Lower lobe of right lung (tissue), 2 donors: ENCODE measurements around the gene PRRT1. TPM values are rescaled to one million over a fixed set of nuclear protein-coding genes. Genes with fewer than 3 reads are reported as not detected.

ENCODE experiments used
- ATAC-seq, 2 donors: fragments of 200-7000 bp; cut with Tn5 transposase; one replicate each; pipeline ENCODE4 v1.9.1; 2020 to 2022; ENCODE audit warnings: mild to moderate bottlenecking in 2 of 2, moderate library complexity in 2 of 2
- DNase-seq: peaks from one replicate; pipeline ENCODE4 v3.0.0-alpha.2; 2020
- H3K27ac ChIP-seq: fragments of 200-600 bp; one replicate; pipeline ENCODE4 v1.8.0; 2022
- H3K27me3 ChIP-seq: fragments of 200-600 bp; one replicate; pipeline ENCODE4 v1.8.0; 2022; ENCODE audit warnings: low read depth
- H3K36me3 ChIP-seq: fragments of 200-600 bp; one replicate; pipeline ENCODE4 v1.8.0; 2022; ENCODE audit warnings: mild to moderate bottlenecking
- H3K4me1 ChIP-seq: fragments of 200-600 bp; one replicate; pipeline ENCODE4 v1.8.0; 2022
- H3K4me3 ChIP-seq: fragments of 200-600 bp; one replicate; pipeline ENCODE4 v1.8.0; 2022; ENCODE audit warnings: mild to moderate bottlenecking
- H3K9me3 ChIP-seq: fragments of 200-600 bp; one replicate; pipeline ENCODE4 v1.8.0; 2022
- intact Hi-C: fragments of 100-400 bp; cut with DNase I; formaldehyde crosslinking; loops from one replicate; pipeline ENCODE4 v1.11.0; 2022
- total RNA-seq: library from RNA; stranded (reverse); fragmentation: NEBNext Ultra II Directional; extraction: Animal tissue kit (Norgen Biotek cat#: 25700); gene quantifications from one replicate; pipeline ENCODE4 v1.2.1, GENCODE V29; 2021
- TF ChIP-seq, protein P1 (sequence below): fragments of 200-600 bp; IDR thresholded peaks from one replicate; pipeline ENCODE4 v1.8.0; 2022; ENCODE audit warnings: antibody characterized with exemption, mild to moderate bottlenecking
- donor health status: DM: no; HTN: yes; CAD: no; lungs with severe emphysema.

Gene PRRT1
- total RNA-seq, 1 donor from 2014 or later = 1.2 TPM

DNA sequence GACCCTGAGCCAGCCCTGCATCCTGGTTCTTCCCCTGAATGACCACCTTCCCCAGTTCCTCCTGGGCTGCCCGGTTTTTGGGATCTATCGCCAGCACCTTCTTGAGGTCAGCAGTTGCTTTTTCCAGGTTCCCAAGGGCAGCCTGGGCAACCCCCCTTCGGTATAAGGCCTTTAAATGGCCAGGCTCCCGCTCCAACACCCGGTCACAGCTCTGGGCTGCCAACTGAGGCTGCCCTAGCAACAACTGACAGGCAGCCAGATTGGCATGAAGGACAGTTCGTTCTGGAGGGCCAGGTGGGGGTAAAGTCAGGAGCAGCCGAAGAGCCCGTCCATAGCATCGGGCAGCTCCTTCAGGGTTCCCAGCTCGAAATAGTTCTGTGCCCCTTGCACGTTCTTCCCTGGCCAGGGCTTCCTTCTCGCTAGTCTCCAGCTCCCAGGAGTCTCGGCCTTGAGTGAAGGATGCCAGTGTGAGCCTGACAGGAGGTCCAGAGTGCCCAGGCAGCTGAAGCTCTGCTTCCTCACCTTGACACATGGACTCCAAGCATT is 22.9 kb downstream of the PRRT1 start:
- peaks cover 31% of the 10 kb centered on the region for H3K4me1 ChIP-seq
- peaks cover 33% of the 10 kb centered on the region for H3K36me3 ChIP-seq
- peak overlapping the region; percentile 86 for H3K4me3 ChIP-seq
- no peaks in the 10 kb centered on the region for H3K27me3 ChIP-seq
- intact Hi-C loops = no loop called here
- TF ChIP-seq, protein P1, sequence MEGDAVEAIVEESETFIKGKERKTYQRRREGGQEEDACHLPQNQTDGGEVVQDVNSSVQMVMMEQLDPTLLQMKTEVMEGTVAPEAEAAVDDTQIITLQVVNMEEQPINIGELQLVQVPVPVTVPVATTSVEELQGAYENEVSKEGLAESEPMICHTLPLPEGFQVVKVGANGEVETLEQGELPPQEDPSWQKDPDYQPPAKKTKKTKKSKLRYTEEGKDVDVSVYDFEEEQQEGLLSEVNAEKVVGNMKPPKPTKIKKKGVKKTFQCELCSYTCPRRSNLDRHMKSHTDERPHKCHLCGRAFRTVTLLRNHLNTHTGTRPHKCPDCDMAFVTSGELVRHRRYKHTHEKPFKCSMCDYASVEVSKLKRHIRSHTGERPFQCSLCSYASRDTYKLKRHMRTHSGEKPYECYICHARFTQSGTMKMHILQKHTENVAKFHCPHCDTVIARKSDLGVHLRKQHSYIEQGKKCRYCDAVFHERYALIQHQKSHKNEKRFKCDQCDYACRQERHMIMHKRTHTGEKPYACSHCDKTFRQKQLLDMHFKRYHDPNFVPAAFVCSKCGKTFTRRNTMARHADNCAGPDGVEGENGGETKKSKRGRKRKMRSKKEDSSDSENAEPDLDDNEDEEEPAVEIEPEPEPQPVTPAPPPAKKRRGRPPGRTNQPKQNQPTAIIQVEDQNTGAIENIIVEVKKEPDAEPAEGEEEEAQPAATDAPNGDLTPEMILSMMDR = no peak
- no peaks in the 10 kb centered on the region for H3K9me3 ChIP-seq
- ATAC-seq (no peak), DNase-seq (no peak)
- peak overlapping the region; percentile 81 for H3K27ac ChIP-seq

DNA sequence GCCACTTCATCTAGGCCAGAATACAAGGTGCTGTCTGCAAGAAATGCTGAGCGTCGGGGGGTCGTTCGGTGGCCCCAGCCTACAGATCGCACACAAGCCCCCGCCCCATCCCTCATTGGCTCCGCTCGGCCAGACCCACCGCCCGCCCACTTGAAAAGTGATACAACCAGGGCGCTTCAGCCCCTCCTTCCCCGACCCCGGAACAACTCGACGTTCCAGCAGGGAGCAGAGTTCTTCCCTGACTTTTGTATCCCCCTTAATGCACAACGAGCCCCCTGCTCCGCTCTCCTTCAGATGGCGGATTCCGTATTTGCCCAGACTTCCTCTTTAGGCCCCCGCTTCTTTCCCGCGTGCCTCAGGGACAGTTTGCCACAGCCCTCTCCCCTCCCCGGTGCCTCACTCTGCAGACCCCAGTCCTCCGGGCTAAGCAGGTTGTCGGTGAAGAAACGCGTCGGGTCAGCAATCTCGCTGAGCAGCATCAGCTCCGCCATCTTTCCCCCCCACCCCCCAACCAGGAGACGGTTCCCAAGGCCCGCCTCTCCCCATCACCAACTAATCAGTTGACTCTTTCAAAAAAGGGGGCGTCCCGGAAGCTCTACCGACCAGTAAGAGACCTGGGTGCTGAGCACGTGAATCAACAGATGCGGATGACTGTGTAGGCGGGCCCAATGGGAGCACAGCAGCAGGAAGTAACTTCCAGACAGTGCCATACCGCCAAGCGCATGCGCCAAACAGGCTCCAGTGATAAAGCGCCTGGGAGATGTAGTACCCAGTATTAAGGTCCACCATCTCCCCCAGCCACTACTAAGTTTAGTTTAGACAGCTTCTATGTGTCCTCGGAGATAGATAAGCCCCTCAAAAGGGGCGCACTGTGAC is 23.8 kb downstream of the PRRT1 start, which contains the start of gene ATF6B:
Gene ATF6B, minus strand, starts transcription at position 530 of the 876 bp plus-strand sequence. Its CDS starts 39 bp downstream, at position 491.
- TF ChIP-seq, protein P1 = no peak
- Histone ChIP-seq H3K9me3 (no peaks in the 10 kb centered on the region), H3K4me3 (peak within 1 kb of the TSS; percentile 86), H3K36me3 (peaks cover 41% of the 10 kb centered on the region), H3K27ac (peak within 1 kb of the TSS; percentile 81), H3K27me3 (no peaks in the 10 kb centered on the region), H3K4me1 (peaks cover 31% of the 10 kb centered on the region)
- DNase-seq (peak; percentile 99), ATAC-seq (peak; percentile 95 to 97)
- intact Hi-C loops = no loop called here

DNA sequence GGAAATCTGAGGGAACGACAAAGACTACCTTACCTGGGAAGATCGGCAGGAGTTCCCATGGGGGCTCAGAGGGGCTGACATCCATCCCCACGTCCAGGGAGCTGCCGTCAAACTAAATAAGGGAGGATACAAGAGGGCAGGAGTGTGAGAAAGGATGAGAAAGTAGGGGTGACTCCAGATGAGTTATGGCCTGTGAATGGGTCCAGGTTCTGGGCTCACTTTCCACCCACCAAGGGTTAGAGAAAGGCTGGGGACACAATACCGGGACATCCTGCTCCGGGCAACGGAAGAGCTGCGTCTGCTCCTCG is 24.4 kb downstream of the PRRT1 start:
- Histone ChIP-seq H3K4me3 (peak overlapping the region; percentile 86), H3K27ac (peak overlapping the region; percentile 80), H3K36me3 (peaks cover 47% of the 10 kb centered on the region), H3K9me3 (no peaks in the 10 kb centered on the region), H3K27me3 (no peaks in the 10 kb centered on the region), H3K4me1 (peaks cover 31% of the 10 kb centered on the region)
- DNase-seq (no peak), ATAC-seq (no peak)
- intact Hi-C loops = no loop called here
- TF ChIP-seq, protein P1 = no peak

DNA sequence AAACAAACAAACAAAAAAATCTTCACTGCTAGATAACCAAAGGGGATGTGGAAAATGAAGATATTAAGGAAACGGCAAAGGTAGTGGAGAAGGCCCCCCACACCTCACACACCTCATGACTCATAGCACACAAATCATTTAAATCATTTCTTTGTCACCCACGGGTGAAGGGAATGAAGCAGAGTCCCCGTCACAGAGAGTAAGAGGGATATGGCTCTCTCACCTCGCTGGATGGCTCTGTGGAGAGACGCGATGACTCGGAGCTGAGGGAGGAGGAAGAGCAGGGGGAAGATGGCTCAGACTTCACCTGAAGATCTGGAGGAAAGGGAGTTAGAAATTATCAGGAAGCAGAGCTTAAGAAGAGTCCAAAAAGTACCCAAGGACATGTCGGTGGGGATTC is 24.9 kb downstream of the PRRT1 start:
- ATAC-seq (no peak), DNase-seq (no peak)
- intact Hi-C loops = no loop called here
- Histone ChIP-seq H3K36me3 (peaks cover 52% of the 10 kb centered on the region), H3K27me3 (no peaks in the 10 kb centered on the region), H3K4me1 (peaks cover 31% of the 10 kb centered on the region), H3K4me3 (peak overlapping the region; percentile 86), H3K27ac (peak overlapping the region; percentile 80), H3K9me3 (no peaks in the 10 kb centered on the region)
- TF ChIP-seq, protein P1 = no peak

DNA sequence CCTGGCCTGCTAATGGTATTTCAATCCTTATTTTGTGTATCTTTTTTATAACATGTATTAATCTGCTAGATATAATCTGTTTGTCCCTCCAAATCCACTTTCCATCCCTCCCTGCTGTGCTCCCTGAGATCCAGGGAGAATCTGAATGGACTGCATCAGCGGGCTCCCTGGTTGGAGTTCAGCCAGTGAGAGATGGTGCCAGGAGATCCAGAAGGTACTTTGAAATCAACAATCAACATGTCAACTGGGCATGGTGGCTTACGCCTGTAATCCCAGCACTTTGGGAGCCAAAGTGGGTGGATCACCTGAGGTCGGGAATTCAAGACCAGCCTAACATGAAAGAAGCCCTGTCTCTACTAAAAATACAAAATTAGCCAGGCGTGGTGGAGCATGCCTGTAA is 28.1 kb downstream of the PRRT1 start:
- Histone ChIP-seq H3K9me3 (no peaks in the 10 kb centered on the region), H3K36me3 (peaks cover 83% of the 10 kb centered on the region), H3K4me1 (peaks cover 33% of the 10 kb centered on the region), H3K27me3 (no peaks in the 10 kb centered on the region), H3K27ac (no peak overlapping the region), H3K4me3 (no peak overlapping the region)
- intact Hi-C loops = no loop called here
- DNase-seq = no peak
- ATAC-seq = no peak
- TF ChIP-seq, protein P1 = no peak
